ENCODE results near the gene EGLN1. TPM values are rescaled to one million over a fixed set of nuclear protein-coding genes. Genes with fewer than 3 reads are reported as not detected.

The EGLN1 gene
- total RNA-seq, 1 donor from 2014 or later, result 29.7 TPM

DNA sequence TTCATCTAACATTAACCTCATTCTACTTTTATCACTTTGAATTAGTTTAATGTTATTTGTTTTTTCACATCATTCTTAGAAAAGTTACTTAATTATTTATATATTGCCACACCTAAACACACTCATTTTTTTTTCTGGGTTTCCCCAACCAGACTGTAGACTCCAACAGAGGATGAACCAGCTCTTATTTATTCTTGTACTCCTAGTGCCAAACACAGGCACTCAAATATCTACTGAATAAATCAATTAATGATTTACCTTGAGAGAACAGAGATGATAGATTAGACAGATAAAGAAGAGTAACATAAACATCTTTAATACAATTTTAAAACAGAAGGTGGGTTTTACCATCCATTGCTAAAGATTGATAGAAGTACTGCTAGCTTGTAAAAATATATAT, 35.6 kb downstream of the EGLN1 start:
- ATAC-seq, result no peak
- TF ChIP-seq CTCF (IDR thresholded peaks at IDR 0.05), result no peak

GRCh38 chr1:231385416-231385748, 36.7 kb downstream of the EGLN1 start:
- Histone ChIP-seq H3K4me3 (no peak overlapping the region), H3K4me1 (peaks cover 7% of the 10 kb centered on the region), H3K27ac (no peak overlapping the region), H3K9me3 (no peaks in the 10 kb centered on the region), H3K36me3 (no peaks in the 10 kb centered on the region), H3K27me3 (ENCODE audit: low read depth) (no peaks in the 10 kb centered on the region)
- TF ChIP-seq CTCF (IDR thresholded peaks at IDR 0.05), result no peak
- peak; percentile 42 to 73 for ATAC-seq
- DNase-seq, result no peak
- intact Hi-C loops (cut with DNase I), result no loop called here

More for the DNA sequence above, 35.6 kb downstream of the EGLN1 start:
- Histone ChIP-seq H3K9me3 (no peaks in the 10 kb centered on the region), H3K36me3 (no peaks in the 10 kb centered on the region), H3K4me1 (peaks cover 7% of the 10 kb centered on the region), H3K27ac (no peak overlapping the region), H3K27me3 (ENCODE audit: low read depth) (no peaks in the 10 kb centered on the region), H3K4me3 (no peak overlapping the region)
- DNase-seq, result no peak
- intact Hi-C loops (cut with DNase I), result no loop called here

- TF ChIP-seq CTCF (IDR thresholded peaks at IDR 0.05), result no peak
- no peak overlapping the region for H3K27ac ChIP-seq
These were observed 37.2 kb downstream of the EGLN1 start for GRCh38 chr1:231384696-231385415.

GRCh38 chr1:231383159-231383860, 38.8 kb downstream of the EGLN1 start:
- no peak overlapping the region for H3K27ac ChIP-seq
- ATAC-seq, result peak; percentile 68 to 74
- no peaks in the 10 kb centered on the region for H3K27me3 ChIP-seq (ENCODE audit: low read depth)
- intact Hi-C loops (cut with DNase I), result no loop called here
- no peak for TF ChIP-seq CTCF (IDR thresholded peaks at IDR 0.05)
- no peak overlapping the region for H3K4me3 ChIP-seq
- no peak for DNase-seq
- H3K4me1 ChIP-seq, result peaks cover 7% of the 10 kb centered on the region
- H3K9me3 ChIP-seq, result no peaks in the 10 kb centered on the region
- no peaks in the 10 kb centered on the region for H3K36me3 ChIP-seq

More at GRCh38 chr1:231384696-231385415, 37.2 kb downstream of the EGLN1 start:
- intact Hi-C loops (cut with DNase I), result no loop called here
- Histone ChIP-seq H3K4me1 (peaks cover 7% of the 10 kb centered on the region), H3K27me3 (ENCODE audit: low read depth) (no peaks in the 10 kb centered on the region), H3K9me3 (no peaks in the 10 kb centered on the region), H3K4me3 (no peak overlapping the region), H3K36me3 (no peaks in the 10 kb centered on the region)
- DNase-seq (no peak), ATAC-seq (peak in 1 of 2 donors; percentile 13)

DNA sequence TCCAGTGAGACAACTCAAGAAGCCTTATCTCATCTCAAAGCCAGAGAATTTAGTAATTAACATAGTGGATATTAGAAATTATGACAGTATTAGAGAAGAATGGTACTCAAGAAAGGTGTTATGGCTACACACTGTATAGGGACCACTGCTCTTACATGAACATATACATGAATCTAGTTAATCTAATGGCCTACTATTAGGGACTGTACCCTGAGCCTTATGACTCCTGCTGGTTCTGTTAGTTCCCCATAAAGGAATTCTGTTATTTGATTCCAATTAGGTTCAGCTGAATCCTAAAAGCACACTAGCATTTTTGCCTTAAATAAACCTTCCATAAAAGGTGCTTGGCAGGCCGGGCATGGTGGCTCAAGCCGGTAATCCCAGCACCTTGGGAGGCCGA, 39.7 kb downstream of the EGLN1 start:
- intact Hi-C loops (cut with DNase I), result no loop called here
- peaks cover 7% of the 10 kb centered on the region for H3K4me1 ChIP-seq
- ATAC-seq, result no peak

More for the DNA sequence above, 39.7 kb downstream of the EGLN1 start:
- no peak overlapping the region for H3K27ac ChIP-seq
- no peak for TF ChIP-seq CTCF (IDR thresholded peaks at IDR 0.05)
- no peak for DNase-seq
- H3K4me3 ChIP-seq, result no peak overlapping the region
- no peaks in the 10 kb centered on the region for H3K27me3 ChIP-seq (ENCODE audit: low read depth)
- H3K9me3 ChIP-seq, result no peaks in the 10 kb centered on the region
- H3K36me3 ChIP-seq, result no peaks in the 10 kb centered on the region
